ENCODE measurements around the gene GTPBP8.

The GTPBP8 gene

DNA sequence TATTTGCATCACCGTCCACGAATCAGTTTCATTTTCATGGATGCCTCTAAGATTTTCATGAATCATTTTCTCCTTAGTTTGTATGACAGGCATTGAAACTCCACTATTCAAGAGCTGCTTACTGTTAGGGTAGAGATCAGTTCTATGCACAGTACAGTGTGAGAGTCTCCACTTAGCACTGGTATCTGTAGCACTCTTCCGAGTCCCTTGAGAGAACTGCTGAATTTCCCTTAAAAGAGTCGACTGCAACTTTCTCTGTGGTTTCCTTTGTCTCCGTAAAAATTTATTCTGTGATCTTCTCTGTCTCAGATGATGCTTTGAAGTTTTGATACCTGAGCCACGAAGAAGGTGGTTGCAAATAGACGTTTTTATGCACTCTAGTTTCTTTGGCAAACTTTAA lies 14.8 kb downstream of the GTPBP8 start:
- Histone ChIP-seq H3F3A (ENCODE audit: insufficient read depth, low read length) (no peaks in the 10 kb centered on the region; the same call in 1 of the 2 replicates), H3K9ac (ENCODE audit: low read length) (no peak overlapping the region), H3K36me3 (ENCODE audit: insufficient read depth, low read length) (peaks cover 93% of the 10 kb centered on the region), H4K20me1 (ENCODE audit: insufficient read depth, low read length) (no peaks in the 10 kb centered on the region), H3K79me2 (ENCODE audit: insufficient read depth, low read length) (0 out of 2 replicates have a peak, but pooled peaks cover 4% of the 10 kb centered on the region), H3K27ac (ENCODE audit: low read depth, low read length, poor library complexity, severe bottlenecking) (no peak overlapping the region), H3K27me3 (ENCODE audit: insufficient read depth, low read length) (no peaks in the 10 kb centered on the region), H3K9me3 (ENCODE audit: low read length) (no peaks in the 10 kb centered on the region), H2AFZ (ENCODE audit: low read length) (no peak overlapping the region), H3K4me2 (ENCODE audit: low read length) (no peak overlapping the region), H3K9me2 (ENCODE audit: low read depth, low read length) (no peaks in the 10 kb centered on the region), H3K4me1 (ENCODE audit: insufficient read depth, low read length, severe bottlenecking) (no peaks in the 10 kb centered on the region), H3K4me3 (ENCODE audit: low read depth, low read length, poor library complexity, severe bottlenecking) (no peak overlapping the region)
- no peak for TF ChIP-seq EZH2 (IDR thresholded peaks at IDR 0.05; ENCODE audit: borderline replicate concordance, low read length)
- TF ChIP-seq, protein P1, sequence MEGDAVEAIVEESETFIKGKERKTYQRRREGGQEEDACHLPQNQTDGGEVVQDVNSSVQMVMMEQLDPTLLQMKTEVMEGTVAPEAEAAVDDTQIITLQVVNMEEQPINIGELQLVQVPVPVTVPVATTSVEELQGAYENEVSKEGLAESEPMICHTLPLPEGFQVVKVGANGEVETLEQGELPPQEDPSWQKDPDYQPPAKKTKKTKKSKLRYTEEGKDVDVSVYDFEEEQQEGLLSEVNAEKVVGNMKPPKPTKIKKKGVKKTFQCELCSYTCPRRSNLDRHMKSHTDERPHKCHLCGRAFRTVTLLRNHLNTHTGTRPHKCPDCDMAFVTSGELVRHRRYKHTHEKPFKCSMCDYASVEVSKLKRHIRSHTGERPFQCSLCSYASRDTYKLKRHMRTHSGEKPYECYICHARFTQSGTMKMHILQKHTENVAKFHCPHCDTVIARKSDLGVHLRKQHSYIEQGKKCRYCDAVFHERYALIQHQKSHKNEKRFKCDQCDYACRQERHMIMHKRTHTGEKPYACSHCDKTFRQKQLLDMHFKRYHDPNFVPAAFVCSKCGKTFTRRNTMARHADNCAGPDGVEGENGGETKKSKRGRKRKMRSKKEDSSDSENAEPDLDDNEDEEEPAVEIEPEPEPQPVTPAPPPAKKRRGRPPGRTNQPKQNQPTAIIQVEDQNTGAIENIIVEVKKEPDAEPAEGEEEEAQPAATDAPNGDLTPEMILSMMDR (IDR thresholded peaks at IDR 0.05; ENCODE audit: low read length): no peak

DNA sequence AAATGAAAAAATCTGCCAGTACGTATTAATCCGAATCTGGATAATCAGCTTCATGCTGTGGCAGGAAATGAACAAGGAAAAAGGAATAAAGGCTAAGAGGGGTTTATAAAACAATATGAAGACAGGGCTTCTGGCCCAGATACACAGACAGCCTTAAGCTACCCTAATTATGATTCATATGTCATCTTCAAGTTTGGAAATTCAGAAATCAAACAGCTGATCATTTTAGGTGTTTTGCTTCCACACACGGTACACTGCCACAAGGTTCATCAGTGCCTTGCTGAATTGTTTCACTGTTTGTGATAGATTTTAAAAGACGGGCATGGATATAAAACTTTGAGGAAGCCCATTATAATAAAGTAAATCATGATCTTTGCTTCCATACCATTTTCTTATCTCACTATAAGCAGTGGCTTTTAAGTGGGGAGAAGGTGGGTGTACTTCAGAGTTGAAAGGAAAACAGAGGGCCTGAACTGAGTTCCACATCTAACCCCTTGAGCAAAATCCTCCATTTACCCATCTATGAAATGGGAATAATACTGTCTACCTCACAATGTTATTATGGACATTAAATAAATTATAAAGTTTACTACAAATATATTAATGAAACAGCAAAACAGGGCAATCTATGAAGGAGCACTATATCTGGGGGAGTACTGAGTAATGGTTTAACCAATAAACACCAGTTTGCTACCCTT lies 15.7 kb downstream of the GTPBP8 start:
- Histone ChIP-seq H3K4me3 (ENCODE audit: low read depth, low read length, poor library complexity, severe bottlenecking) (no peak overlapping the region), H3K9me3 (ENCODE audit: low read length) (no peaks in the 10 kb centered on the region), H3F3A (ENCODE audit: insufficient read depth, low read length) (no peaks in the 10 kb centered on the region), H3K9me2 (ENCODE audit: low read depth, low read length) (no peaks in the 10 kb centered on the region), H3K9ac (ENCODE audit: low read length) (no peak overlapping the region), H3K27ac (ENCODE audit: low read depth, low read length, poor library complexity, severe bottlenecking) (no peak overlapping the region), H4K20me1 (ENCODE audit: insufficient read depth, low read length) (no peaks in the 10 kb centered on the region), H3K4me2 (ENCODE audit: low read length) (no peak overlapping the region), H2AFZ (ENCODE audit: low read length) (no peak overlapping the region), H3K27me3 (ENCODE audit: insufficient read depth, low read length) (no peaks in the 10 kb centered on the region), H3K79me2 (ENCODE audit: insufficient read depth, low read length) (0 out of 2 replicates have a peak, but pooled peaks cover 4% of the 10 kb centered on the region), H3K4me1 (ENCODE audit: insufficient read depth, low read length, severe bottlenecking) (no peaks in the 10 kb centered on the region), H3K36me3 (ENCODE audit: insufficient read depth, low read length) (peaks cover 93% of the 10 kb centered on the region)
- no peak for TF ChIP-seq EZH2 (IDR thresholded peaks at IDR 0.05; ENCODE audit: borderline replicate concordance, low read length)
- TF ChIP-seq, protein P1 (IDR thresholded peaks at IDR 0.05; ENCODE audit: low read length): no peak

DNA sequence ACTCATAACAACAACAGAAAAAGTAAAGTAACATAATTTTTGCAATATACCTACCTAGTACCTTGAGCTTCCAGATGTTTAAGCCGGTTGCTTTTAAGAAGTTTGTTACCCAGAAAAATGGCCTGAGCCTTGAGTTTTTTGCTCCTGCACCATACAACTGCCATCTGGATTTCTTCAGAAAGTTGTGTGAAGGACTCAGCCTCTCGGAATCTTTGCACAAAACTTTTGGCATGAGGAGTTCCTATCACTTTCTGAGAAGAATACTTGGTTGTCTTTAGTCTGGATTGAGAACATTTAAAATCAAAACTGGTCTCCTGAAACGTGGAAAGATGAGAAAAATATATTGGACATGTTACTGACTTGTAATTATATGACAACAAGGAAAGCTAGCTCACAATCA lies 17.3 kb downstream of the GTPBP8 start:
- 0 out of 2 replicates have a peak, but pooled peaks cover 4% of the 10 kb centered on the region for H3K79me2 ChIP-seq (ENCODE audit: insufficient read depth, low read length)
- no peak overlapping the region for H3K27ac ChIP-seq (ENCODE audit: low read depth, low read length, poor library complexity, severe bottlenecking)
- no peak overlapping the region for H3K9ac ChIP-seq (ENCODE audit: low read length)
- H3K4me1 ChIP-seq (ENCODE audit: insufficient read depth, low read length, severe bottlenecking): no peaks in the 10 kb centered on the region
- no peak overlapping the region for H3K4me3 ChIP-seq (ENCODE audit: low read depth, low read length, poor library complexity, severe bottlenecking)
- peaks cover 96% of the 10 kb centered on the region for H3K36me3 ChIP-seq (ENCODE audit: insufficient read depth, low read length)
- no peaks in the 10 kb centered on the region for H4K20me1 ChIP-seq (ENCODE audit: insufficient read depth, low read length)
- no peaks in the 10 kb centered on the region for H3K9me2 ChIP-seq (ENCODE audit: low read depth, low read length)
- H3K27me3 ChIP-seq (ENCODE audit: insufficient read depth, low read length): no peaks in the 10 kb centered on the region
- TF ChIP-seq EZH2 (IDR thresholded peaks at IDR 0.05; ENCODE audit: borderline replicate concordance, low read length): no peak
- TF ChIP-seq, protein P1 (IDR thresholded peaks at IDR 0.05; ENCODE audit: low read length): no peak
- H2AFZ ChIP-seq (ENCODE audit: low read length): no peak overlapping the region
- H3F3A ChIP-seq (ENCODE audit: insufficient read depth, low read length): no peaks in the 10 kb centered on the region
- H3K9me3 ChIP-seq (ENCODE audit: low read length): no peaks in the 10 kb centered on the region
- no peak overlapping the region for H3K4me2 ChIP-seq (ENCODE audit: low read length)

Data from OCI-LY1 (cell line).